Activated naive CD8-positive, alpha-beta T cell treated with anti-CD3 and anti-CD28 coated beads, Interleukin-2, amount 50 U/mL, for 24 hours (primary cell): ENCODE measurements around the gene ANK3.

ENCODE experiments used
- ATAC-seq: fragments of 150-1000 bp; cut with Tn5 transposase; one replicate; pipeline ENCODE4 v1.10.0; 2021
- DNase-seq: peaks from one replicate; pipeline ENCODE4 v3.0.0; 2021
- H3K27ac Mint-ChIP-seq: one replicate; pipeline ENCODE4 v1.8.0; 2021; ENCODE audit warnings: mild to moderate bottlenecking, mixed read lengths
- H3K27me3 Mint-ChIP-seq: one replicate; pipeline ENCODE4 v1.8.0; 2021; ENCODE audit warnings: mixed read lengths
- H3K36me3 Mint-ChIP-seq: one replicate; pipeline ENCODE4 v1.8.0; 2021; ENCODE audit warnings: low read depth, mixed read lengths
- H3K4me1 Mint-ChIP-seq: one replicate; pipeline ENCODE4 v1.8.0; 2021; ENCODE audit warnings: mixed read lengths
- H3K4me3 Mint-ChIP-seq: one replicate; pipeline ENCODE4 v1.8.0; 2021; ENCODE audit warnings: mild to moderate bottlenecking, moderate library complexity, mixed read lengths
- H3K9me3 Mint-ChIP-seq: one replicate; pipeline ENCODE4 v1.8.0; 2021; ENCODE audit warnings: mixed read lengths

ANK3 gene

GRCh38 chr10:60376221-60377041 lies 13.2 kb downstream of the ANK3 start:
- no peak for DNase-seq
- Mint-ChIP-seq H3K4me3 (no peak overlapping the region), H3K36me3 (no peaks in the 10 kb centered on the region), H3K9me3 (no peaks in the 10 kb centered on the region), H3K27ac (no peak overlapping the region), H3K27me3 (peaks cover 3% of the 10 kb centered on the region), H3K4me1 (no peaks in the 10 kb centered on the region)
- no peak for ATAC-seq

GRCh38 chr10:60375293-60376004 lies 14.2 kb downstream of the ANK3 start:
- Mint-ChIP-seq H3K27me3 (peaks cover 3% of the 10 kb centered on the region), H3K36me3 (no peaks in the 10 kb centered on the region), H3K9me3 (no peaks in the 10 kb centered on the region), H3K27ac (no peak overlapping the region), H3K4me3 (no peak overlapping the region), H3K4me1 (no peaks in the 10 kb centered on the region)
- DNase-seq (no peak), ATAC-seq (no peak)

GRCh38 chr10:60374836-60375235 lies 14.8 kb downstream of the ANK3 start:
- Mint-ChIP-seq H3K4me1 (no peaks in the 10 kb centered on the region), H3K4me3 (no peak overlapping the region), H3K27ac (no peak overlapping the region), H3K36me3 (no peaks in the 10 kb centered on the region), H3K9me3 (no peaks in the 10 kb centered on the region), H3K27me3 (peaks cover 3% of the 10 kb centered on the region)
- ATAC-seq (no peak), DNase-seq (no peak)

GRCh38 chr10:60372436-60372835 lies 17.2 kb downstream of the ANK3 start:
- H3K36me3 Mint-ChIP-seq, result no peaks in the 10 kb centered on the region
- no peak overlapping the region for H3K27ac Mint-ChIP-seq
- H3K9me3 Mint-ChIP-seq, result no peaks in the 10 kb centered on the region
- DNase-seq (no peak), ATAC-seq (no peak)
- H3K4me1 Mint-ChIP-seq, result no peaks in the 10 kb centered on the region
- no peak overlapping the region for H3K4me3 Mint-ChIP-seq
- peaks cover 3% of the 10 kb centered on the region for H3K27me3 Mint-ChIP-seq

GRCh38 chr10:60369547-60369930 lies 20.1 kb downstream of the ANK3 start:
- Mint-ChIP-seq H3K27ac (no peak overlapping the region), H3K9me3 (no peaks in the 10 kb centered on the region), H3K4me3 (no peak overlapping the region), H3K27me3 (peaks cover 5% of the 10 kb centered on the region), H3K4me1 (no peaks in the 10 kb centered on the region), H3K36me3 (no peaks in the 10 kb centered on the region)
- DNase-seq (no peak), ATAC-seq (no peak)

- peaks cover 7% of the 10 kb centered on the region for H3K27me3 Mint-ChIP-seq
- H3K9me3 Mint-ChIP-seq, result no peaks in the 10 kb centered on the region
- no peak overlapping the region for H3K27ac Mint-ChIP-seq
- H3K4me1 Mint-ChIP-seq, result no peaks in the 10 kb centered on the region
- no peaks in the 10 kb centered on the region for H3K36me3 Mint-ChIP-seq
- ATAC-seq, result no peak
- no peak overlapping the region for H3K4me3 Mint-ChIP-seq
- no peak for DNase-seq
Observed at GRCh38 chr10:60368875-60369546, 20.7 kb downstream of the ANK3 start.

- no peaks in the 10 kb centered on the region for H3K9me3 Mint-ChIP-seq
- peaks cover 4% of the 10 kb centered on the region for H3K27me3 Mint-ChIP-seq
- DNase-seq, result no peak
- H3K4me3 Mint-ChIP-seq, result no peak overlapping the region
- no peak overlapping the region for H3K27ac Mint-ChIP-seq
- H3K4me1 Mint-ChIP-seq, result no peaks in the 10 kb centered on the region
- no peak for ATAC-seq
- H3K36me3 Mint-ChIP-seq, result no peaks in the 10 kb centered on the region
Observed at GRCh38 chr10:60367901-60368300, 21.8 kb downstream of the ANK3 start.

GRCh38 chr10:60367431-60367830 lies 22.2 kb downstream of the ANK3 start:
- H3K27me3 Mint-ChIP-seq, result peaks cover 4% of the 10 kb centered on the region
- no peaks in the 10 kb centered on the region for H3K4me1 Mint-ChIP-seq
- no peaks in the 10 kb centered on the region for H3K9me3 Mint-ChIP-seq
- no peak overlapping the region for H3K27ac Mint-ChIP-seq
- DNase-seq (no peak), ATAC-seq (no peak)
- no peaks in the 10 kb centered on the region for H3K36me3 Mint-ChIP-seq
- no peak overlapping the region for H3K4me3 Mint-ChIP-seq

- no peaks in the 10 kb centered on the region for H3K4me1 Mint-ChIP-seq
- no peak for DNase-seq
- H3K36me3 Mint-ChIP-seq, result no peaks in the 10 kb centered on the region
- no peak for ATAC-seq
- peaks cover 4% of the 10 kb centered on the region for H3K27me3 Mint-ChIP-seq
- H3K4me3 Mint-ChIP-seq, result no peak overlapping the region
- no peak overlapping the region for H3K27ac Mint-ChIP-seq
- no peaks in the 10 kb centered on the region for H3K9me3 Mint-ChIP-seq
Observed at GRCh38 chr10:60367024-60367423, 22.7 kb downstream of the ANK3 start.

- DNase-seq, result no peak
- no peaks in the 10 kb centered on the region for H3K9me3 Mint-ChIP-seq
- no peak overlapping the region for H3K4me3 Mint-ChIP-seq
- peaks cover 4% of the 10 kb centered on the region for H3K27me3 Mint-ChIP-seq
- H3K4me1 Mint-ChIP-seq, result no peaks in the 10 kb centered on the region
- H3K27ac Mint-ChIP-seq, result no peak overlapping the region
- no peaks in the 10 kb centered on the region for H3K36me3 Mint-ChIP-seq
- no peak for ATAC-seq
Observed at GRCh38 chr10:60363187-60363586, 26.5 kb downstream of the ANK3 start.

GRCh38 chr10:60362461-60362860 lies 27.2 kb downstream of the ANK3 start:
- H3K4me1 Mint-ChIP-seq, result no peaks in the 10 kb centered on the region
- no peak overlapping the region for H3K27ac Mint-ChIP-seq
- no peaks in the 10 kb centered on the region for H3K36me3 Mint-ChIP-seq
- no peak for ATAC-seq
- H3K27me3 Mint-ChIP-seq, result peaks cover 4% of the 10 kb centered on the region
- no peaks in the 10 kb centered on the region for H3K9me3 Mint-ChIP-seq
- no peak overlapping the region for H3K4me3 Mint-ChIP-seq
- DNase-seq, result no peak

GRCh38 chr10:60359066-60359465 lies 30.6 kb downstream of the ANK3 start:
- ATAC-seq (no peak), DNase-seq (no peak)
- Mint-ChIP-seq H3K27ac (no peak overlapping the region), H3K4me1 (no peaks in the 10 kb centered on the region), H3K36me3 (no peaks in the 10 kb centered on the region), H3K4me3 (no peak overlapping the region), H3K9me3 (no peaks in the 10 kb centered on the region), H3K27me3 (peaks cover under 1% of the 10 kb centered on the region)

- peak; percentile 36 for ATAC-seq
- no peak for DNase-seq
- Mint-ChIP-seq H3K4me3 (no peak overlapping the region), H3K27ac (no peak overlapping the region), H3K27me3 (no peaks in the 10 kb centered on the region), H3K4me1 (peaks cover 4% of the 10 kb centered on the region), H3K9me3 (no peaks in the 10 kb centered on the region), H3K36me3 (no peaks in the 10 kb centered on the region)
Observed at GRCh38 chr10:60358282-60358681, 31.4 kb downstream of the ANK3 start.

GRCh38 chr10:60353519-60354258 lies 36.0 kb downstream of the ANK3 start:
- no peak for DNase-seq
- no peak overlapping the region for H3K27ac Mint-ChIP-seq
- ATAC-seq, result no peak
- H3K36me3 Mint-ChIP-seq, result no peaks in the 10 kb centered on the region
- H3K4me1 Mint-ChIP-seq, result peaks cover 10% of the 10 kb centered on the region
- H3K4me3 Mint-ChIP-seq, result no peak overlapping the region
- no peaks in the 10 kb centered on the region for H3K9me3 Mint-ChIP-seq
- H3K27me3 Mint-ChIP-seq, result peaks cover 2% of the 10 kb centered on the region
